H1 (cell line): ENCODE measurements around the gene ARRB1. TPM values are rescaled to one million over a fixed set of nuclear protein-coding genes. Genes with fewer than 3 reads are reported as not detected.

Source experiments
- CTCF ChIA-PET: fragments of 300-600 bp; sonication (Branson Sonifier 250); formaldehyde crosslinking; loops from one replicate; lab custom pipeline; 2021; ENCODE audit not compliant: partially characterized antibody; lab: Charles Lee
- POLR2A ChIA-PET: fragments of 300-600 bp; sonication (Branson Sonifier 250); formaldehyde crosslinking; loops from one replicate; lab custom pipeline; 2021; ENCODE audit warnings: inconsistent platforms; ENCODE audit not compliant: partially characterized antibody; lab: Charles Lee
- DNase-seq, 2 experiments: peaks; one replicate each; pipeline versions ENCODE4 v3.0.0 to v3.0.0-alpha.2; 2010 to 2022; ENCODE audit warnings: low spot score in 2 of 2, low read depth in 1 of 2, mixed read lengths in 1 of 2
- FAIRE-seq: peaks from 2 replicates; lab custom pipeline; 2011; peaks lifted over from hg19 to GRCh38; lab: Jason Lieb, UNC
- H2AFZ ChIP-seq: 2 replicates; pipeline ENCODE4 v1.8.1; 2012; ENCODE audit warnings: low read length, inconsistent platforms
- H2AK5ac ChIP-seq: 2 replicates; pipeline ENCODE4 v1.6.1; 2013; ENCODE audit warnings: low read depth, low read length
- H2BK120ac ChIP-seq: replicated peaks from 2 replicates; pipeline ENCODE3; 2013; ENCODE audit warnings: low read depth, low read length, inconsistent platforms
- H2BK12ac ChIP-seq: 2 replicates; pipeline ENCODE4 v1.6.1; 2013; ENCODE audit warnings: low read depth, low read length
- H2BK15ac ChIP-seq: 2 replicates; pipeline ENCODE4 v1.6.1; 2013; ENCODE audit warnings: low read length
- H2BK20ac ChIP-seq: 2 replicates; pipeline ENCODE4 v1.6.1; 2013; ENCODE audit warnings: low read length
- H2BK5ac ChIP-seq: 2 replicates; pipeline ENCODE4 v1.6.1; 2013; ENCODE audit warnings: low read depth, low read length
- H3K14ac ChIP-seq: 2 replicates; pipeline ENCODE4 v1.6.1; 2013; ENCODE audit warnings: inconsistent platforms; ENCODE audit not compliant: insufficient read length
- H3K18ac ChIP-seq: 2 replicates; pipeline ENCODE4 v1.6.1; 2013; ENCODE audit warnings: low read length; ENCODE audit errors: extremely low read depth
- H3K23ac ChIP-seq: 2 replicates; pipeline ENCODE4 v1.6.1; 2013; ENCODE audit warnings: inconsistent platforms; ENCODE audit not compliant: insufficient read length
- H3K23me2 ChIP-seq: 2 replicates; pipeline ENCODE4 v1.6.1; 2013; ENCODE audit warnings: low read depth, low read length
- H3K27ac ChIP-seq: 2 replicates; pipeline ENCODE4 v1.6.1; 2011; ENCODE audit warnings: low read depth, low read length, inconsistent platforms
- H3K27me3 ChIP-seq, 4 experiments: replicated peaks in 1 of 4; 1 replicate in 1 of 4; 2 replicates in 3 of 4; pipeline versions ENCODE4 v1.6.1 to v1.8.1; 2011 to 2013; ENCODE audit warnings: low read length in 3 of 4, mild to moderate bottlenecking in 3 of 4, inconsistent platforms in 2 of 4, mixed read lengths in 2 of 4, moderate library complexity in 1 of 4; ENCODE audit not compliant: control insufficient read depth in 3 of 4, insufficient read depth in 3 of 4; ENCODE audit errors: extremely low read depth in 1 of 4
- H3K36me3 ChIP-seq, 4 experiments: 2 replicates each; pipeline versions ENCODE4 v1.6.1 to v1.8.1; 2011 to 2013; ENCODE audit warnings: mild to moderate bottlenecking in 4 of 4, low read length in 3 of 4, moderate library complexity in 2 of 4, control low read depth in 1 of 4, inconsistent platforms in 1 of 4; ENCODE audit not compliant: insufficient read depth in 4 of 4, control insufficient read depth in 2 of 4
- H3K4ac ChIP-seq: replicated peaks from 2 replicates; pipeline ENCODE3; 2013; ENCODE audit warnings: low read length, low read depth, mixed read lengths, inconsistent platforms; ENCODE audit not compliant: insufficient read length
- H3K4me1 ChIP-seq, 4 experiments: replicated peaks in 1 of 4; 1 replicate in 1 of 4; 2 replicates in 3 of 4; pipeline versions ENCODE4 v1.6.1 to v1.8.1; 2011 to 2013; ENCODE audit warnings: low read length in 3 of 4, inconsistent platforms in 2 of 4, mixed read lengths in 1 of 4; ENCODE audit not compliant: insufficient read depth in 4 of 4, control insufficient read depth in 3 of 4
- H3K4me2 ChIP-seq, 2 experiments: 2 replicates each; pipeline versions ENCODE4 v1.6.1 to v1.8.1; 2011 to 2013; ENCODE audit warnings: low read depth in 2 of 2, low read length in 2 of 2, control low read depth in 1 of 2, inconsistent platforms in 1 of 2, mild to moderate bottlenecking in 1 of 2; ENCODE audit not compliant: insufficient read depth in 1 of 2
- H3K4me3 ChIP-seq, 4 experiments: fragments of 200-600, 300-600 bp in 1 of 4; sonication (generic), shearing (Covaris generic), sonication (Bioruptor Twin) in 1 of 4; 2 replicates each; pipeline versions ENCODE4 v1.5.1 to v1.8.1; 2011 to 2016; ENCODE audit warnings: low read length in 4 of 4, low read depth in 3 of 4, control low read depth in 2 of 4, inconsistent platforms in 2 of 4, mild to moderate bottlenecking in 2 of 4, mixed read lengths in 1 of 4, moderate library complexity in 1 of 4; ENCODE audit not compliant: insufficient read depth in 2 of 4; ENCODE audit errors: extremely low read depth in 1 of 4
- H3K56ac ChIP-seq: replicated peaks from 2 replicates; pipeline ENCODE3; 2013; ENCODE audit warnings: low read depth, mild to moderate bottlenecking, mixed read lengths, low read length, inconsistent platforms; ENCODE audit not compliant: insufficient read length
- H3K79me1 ChIP-seq: 2 replicates; pipeline ENCODE4 v1.6.1; 2013; ENCODE audit warnings: low read depth, low read length, control low read depth
- H3K79me2 ChIP-seq, 2 experiments: 2 replicates each; pipeline versions ENCODE4 v1.6.1 to v1.8.1; 2012 to 2013; ENCODE audit warnings: low read length in 2 of 2, mild to moderate bottlenecking in 2 of 2, inconsistent platforms in 1 of 2; ENCODE audit not compliant: insufficient read depth in 2 of 2, control insufficient read depth in 1 of 2
- H3K9ac ChIP-seq, 4 experiments: replicated peaks in 1 of 4; 1 replicate in 1 of 4; 2 replicates in 3 of 4; pipeline versions ENCODE4 v1.6.1 to v1.8.1; 2011 to 2013; ENCODE audit warnings: low read depth in 3 of 4, low read length in 3 of 4, control low read depth in 2 of 4, mild to moderate bottlenecking in 2 of 4, moderate library complexity in 2 of 4, inconsistent platforms in 1 of 4; ENCODE audit errors: extremely low read depth in 1 of 4
- H3K9me3 ChIP-seq, 2 experiments: 2 replicates each; pipeline versions ENCODE4 v1.6.1 to v1.8.1; 2012 to 2013; ENCODE audit warnings: mild to moderate bottlenecking in 2 of 2, moderate library complexity in 2 of 2, control low read depth in 1 of 2, inconsistent platforms in 1 of 2, low read depth in 1 of 2, low read length in 1 of 2, mixed read lengths in 1 of 2; ENCODE audit not compliant: insufficient read depth in 2 of 2
- H4K20me1 ChIP-seq, 2 experiments: replicated peaks in 1 of 2; 2 replicates each; pipeline versions ENCODE3 to v1.8.1; 2011 to 2013; ENCODE audit warnings: inconsistent platforms in 2 of 2, low read length in 2 of 2, mild to moderate bottlenecking in 1 of 2; ENCODE audit not compliant: insufficient read depth in 2 of 2, control insufficient read depth in 1 of 2
- H4K5ac ChIP-seq: 2 replicates; pipeline ENCODE4 v1.6.1; 2013; ENCODE audit warnings: low read length, low read depth, mixed read lengths, inconsistent platforms; ENCODE audit not compliant: insufficient read length
- H4K8ac ChIP-seq: 2 replicates; pipeline ENCODE4 v1.8.0; 2013; ENCODE audit warnings: mild to moderate bottlenecking, moderate library complexity, low read length, inconsistent platforms; ENCODE audit not compliant: insufficient read depth; ENCODE audit errors: extremely low read depth
- H4K91ac ChIP-seq: replicated peaks from 2 replicates; pipeline ENCODE3; 2013; ENCODE audit warnings: low read length, mixed read lengths, inconsistent platforms; ENCODE audit not compliant: insufficient read length
- ASH2L ChIP-seq: fragments of 200-600, 300-600 bp; sonication (generic); IDR thresholded peaks from one replicate; pipeline ENCODE4 v1.7.1; 2017; ENCODE audit warnings: low read length
- CBX8 ChIP-seq: fragments of 300-800, 300-1000 bp; sonication (generic); IDR thresholded peaks from 2 replicates; pipeline ENCODE4 v1.7.1; 2016; ENCODE audit warnings: low read depth, low read length, borderline replicate concordance
- CHD2 ChIP-seq: IDR thresholded peaks from 2 replicates; pipeline ENCODE4 v1.6.1; 2012; ENCODE audit warnings: low read length, improper control_type of control experiment
- EP300 ChIP-seq, 2 experiments: IDR thresholded peaks; 1 replicate in 1 of 2; 2 replicates in 1 of 2; pipeline ENCODE4 v1.6.1; 2011 to 2012; ENCODE audit warnings: low read depth in 2 of 2, low read length in 2 of 2, mild to moderate bottlenecking in 2 of 2, borderline replicate concordance in 1 of 2, inconsistent platforms in 1 of 2, moderate library complexity in 1 of 2
- JUND ChIP-seq: IDR thresholded peaks from 2 replicates; pipeline ENCODE4 v1.6.1; 2011; ENCODE audit warnings: mild to moderate bottlenecking, improper control_type of control experiment, low read length
- KDM1A ChIP-seq: fragments of 200-600, 300-600 bp; sonication (generic); IDR thresholded peaks from 2 replicates; pipeline ENCODE4 v1.7.1; 2016; ENCODE audit warnings: mild to moderate bottlenecking, low read length, borderline replicate concordance
- MAFK ChIP-seq: IDR thresholded peaks from 2 replicates; pipeline ENCODE4 v1.6.1; 2012; ENCODE audit warnings: low read depth, mild to moderate bottlenecking, improper control_type of control experiment, low read length
- NRF1 ChIP-seq: IDR thresholded peaks from 2 replicates; pipeline ENCODE4 v1.6.1; 2011; ENCODE audit warnings: mild to moderate bottlenecking, low read depth, low read length, improper control_type of control experiment
- POLR2A ChIP-seq, 2 experiments: IDR thresholded peaks; 1 replicate in 1 of 2; 2 replicates in 1 of 2; pipeline ENCODE4 v1.6.1; 2011; ENCODE audit warnings: low read depth in 2 of 2, low read length in 2 of 2, mild to moderate bottlenecking in 2 of 2; ENCODE audit errors: control extremely low read depth in 1 of 2
- RXRA ChIP-seq: IDR thresholded peaks from 2 replicates; pipeline ENCODE4 v1.6.1; 2011; ENCODE audit warnings: low read depth, mild to moderate bottlenecking, low read length, moderate library complexity; ENCODE audit not compliant: insufficient read depth
- SP1 ChIP-seq: IDR thresholded peaks from 2 replicates; pipeline ENCODE4 v1.6.1; 2011; ENCODE audit warnings: low read depth, low read length
- SP2 ChIP-seq: IDR thresholded peaks from 2 replicates; pipeline ENCODE4 v1.6.1; 2012; ENCODE audit warnings: mild to moderate bottlenecking, low read length, inconsistent platforms
- TBP ChIP-seq: IDR thresholded peaks from 2 replicates; pipeline ENCODE4 v1.6.1; 2011; ENCODE audit warnings: low read depth, low read length, improper control_type of control experiment
- TCF12 ChIP-seq: IDR thresholded peaks from 2 replicates; pipeline ENCODE4 v1.6.1; 2011; ENCODE audit warnings: low read depth, mild to moderate bottlenecking, low read length
- WGBS, 2 experiments: shearing (Covaris generic) in 1 of 2; methylation state at CpG; one replicate each; pipeline versions ENCODE4 v1.1.6 to v1.1.7; 2013 to 2015; ENCODE audit warnings: low lambda C conversion rate in 2 of 2, mixed read lengths in 2 of 2, inconsistent platforms in 1 of 2, low coverage in 1 of 2, missing lambda C conversion rate in 1 of 2; ENCODE audit not compliant: insufficient replicate concordance in 2 of 2, insufficient coverage in 1 of 2, insufficient read length in 1 of 2; ENCODE audit errors: extremely low coverage in 1 of 2, missing lambda C conversion rate in 1 of 2; 5-methylcytosine and 5-hydroxymethylcytosine counted together
- polyA plus RNA-seq, 7 experiments: library from polyadenylated mRNA; depleted of rRNA in 3 of 7; stranded (reverse) in 5 of 7; unstranded in 2 of 7; fragments of >200 nt in 5 of 7; fragments of 200-250 nt in 2 of 7; gene quantifications; 1 replicate in 5 of 7; 2 replicates in 1 of 7; 4 replicates in 1 of 7; pipeline versions ENCODE4 v1.2.1 to v1.2.3, GENCODE V29; 2011 to 2013; ENCODE audit warnings: missing spikeins in 2 of 7, mixed read lengths in 2 of 7
- total RNA-seq: library from RNA; stranded (reverse); fragmentation: NEBNext Ultra II Directional; extraction: Animal tissue kit (Norgen Biotek cat#: 25700); gene quantifications from 2 replicates; pipeline ENCODE4 v1.2.1, GENCODE V29; 2021

The ARRB1 gene
- total and polyA plus RNA-seq, 2 of the 8 experiments (the other 6 are each of a cell fraction or from before 2014, with no cell fraction given), result 9.4 to 31.8 TPM

DNA sequence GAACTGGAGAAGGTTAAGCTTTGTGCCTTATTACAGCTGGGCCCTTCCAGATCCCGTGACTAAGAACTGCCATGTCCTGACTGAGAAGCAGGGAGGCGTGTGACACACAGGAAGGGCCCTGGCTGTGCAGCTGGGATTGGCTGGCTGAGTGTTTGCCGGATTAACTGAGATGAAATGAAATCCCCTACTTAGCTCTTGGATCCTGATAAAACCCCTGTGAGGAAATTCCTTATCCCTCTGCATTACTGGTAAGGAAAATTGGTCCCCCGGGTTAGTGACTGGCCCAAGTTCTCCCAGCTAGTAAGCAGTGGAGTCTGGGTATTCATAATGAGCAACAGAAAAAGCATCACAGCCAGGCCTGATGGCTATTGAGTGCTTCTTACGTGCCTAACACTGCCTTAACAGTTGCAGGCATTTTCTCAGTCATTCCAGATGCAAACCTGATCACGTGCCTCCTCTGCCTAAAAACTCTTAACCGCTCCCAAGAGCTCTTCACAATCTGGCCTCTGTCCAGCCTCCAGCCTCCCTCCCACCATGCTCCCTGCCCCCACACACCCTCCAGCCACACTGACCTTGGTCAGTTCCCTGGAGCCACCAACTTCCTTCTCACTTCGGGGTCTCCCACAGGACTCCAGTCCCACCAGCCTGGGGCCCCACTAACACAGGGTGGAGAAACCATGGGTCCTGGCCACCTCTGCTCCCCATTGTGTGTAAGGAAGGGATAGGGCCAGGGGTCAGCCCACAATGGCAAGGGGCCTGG is 37.8 kb downstream of the ARRB1 start:
- H2AFZ ChIP-seq, result no peak overlapping the region
- TF ChIP-seq TBP (no peak), CBX8 (no peak), NRF1 (no peak), SP1 (no peak), KDM1A (no peak), RXRA (no peak), ASH2L (no peak), POLR2A (IDR thresholded peaks at IDR 0.05; ENCODE audit: control extremely low read depth in 1 of 2, low read depth in 2 of 2, low read length in 2 of 2) (no peak), EP300 (IDR thresholded peaks at IDR 0.05; ENCODE audit: borderline replicate concordance in 1 of 2, low read depth in 2 of 2, low read length in 2 of 2) (no peak), MAFK (no peak), SP2 (no peak), CHD2 (no peak), JUND (no peak), TCF12 (no peak)

More for the DNA sequence above, 37.8 kb downstream of the ARRB1 start:
- no peak overlapping the region for H3K4ac ChIP-seq
- no peak overlapping the region for H4K91ac ChIP-seq
- H3K9ac ChIP-seq, result no peak overlapping the region
- WGBS, 2 experiments, result 91% methylated on average over 7 of the region's 8 CpGs; no CpG with 5 or more reads in 1 of the 2 experiments
- H2BK12ac ChIP-seq, result no peak overlapping the region
- H4K8ac ChIP-seq, result peak overlapping the region; percentile 83
- H3K56ac ChIP-seq, result no peak overlapping the region
- no peak overlapping the region for H3K23ac ChIP-seq
- no peaks in the 10 kb centered on the region for H3K27me3 ChIP-seq
- peak overlapping the region; percentile 32; the same call in 1 of the 2 replicates for H3K18ac ChIP-seq
- H3K4me2 ChIP-seq, result no peak overlapping the region
- H4K20me1 ChIP-seq, result peaks cover 0 to 5% of the 10 kb centered on the region in 2 experiments
- no peak overlapping the region for H2BK20ac ChIP-seq
- no peaks in the 10 kb centered on the region; a peak in 1 of 4 replicates for H3K79me2 ChIP-seq
- H3K4me3 ChIP-seq, result no peak overlapping the region
- H4K5ac ChIP-seq, result no peak overlapping the region
- no peaks in the 10 kb centered on the region for H3K23me2 ChIP-seq
- no peak for FAIRE-seq
- no peaks in the 10 kb centered on the region for H3K9me3 ChIP-seq
- ChIA-PET POLR2A (interaction anchor here (1.3 to 2.9 kb wide), 3 partner anchors 11 to 93 kb away, joined by 4 to 7 read pairs (median 6); no protein-coding TSS in a partner anchor), CTCF (interaction anchor here (0.6 to 2.0 kb wide), 7 partner anchors 10 to 112 kb away, joined by 3 to 8 read pairs (median 3); no protein-coding TSS in a partner anchor)
- H2BK15ac ChIP-seq, result no peak overlapping the region
- DNase-seq, result no peak
- H3K14ac ChIP-seq, result no peak overlapping the region
- no peak overlapping the region for H2BK120ac ChIP-seq
- H3K4me1 ChIP-seq, result peaks cover 0 to 5% (median 0%) of the 10 kb centered on the region in 4 experiments; a peak in 2 of 7 replicates
- peaks cover 4% of the 10 kb centered on the region for H3K79me1 ChIP-seq
- H2BK5ac ChIP-seq, result 0 out of 2 replicates have a peak overlapping the region, but pooled peaks have one; percentile 44
- H2AK5ac ChIP-seq, result no peak overlapping the region
- no peaks in the 10 kb centered on the region for H3K36me3 ChIP-seq
- H3K27ac ChIP-seq, result no peak overlapping the region
